Osteocyte (in vitro differentiated cells): ENCODE measurements around the gene PGAP1. TPM values are rescaled to one million over a fixed set of nuclear protein-coding genes. Genes with fewer than 3 reads are reported as not detected.

Source experiments
- total RNA-seq: library from RNA; stranded (reverse); gene quantifications from 2 replicates; pipeline ENCODE4 v1.2.1, GENCODE V29; 2021

Gene PGAP1
- total RNA-seq, 1 donor from 2014 or later, result 22.4 TPM

Other genes with a start within 250 kb of the PGAP1 start
- 34.9 and 37.7 TPM in 2 replicates for gene GTF3C3, start 127.0 kb downstream of the PGAP1 start, total RNA-seq
- 0.27 and 0.29 TPM in 2 replicates for gene C2orf66, start 117.4 kb downstream of the PGAP1 start, total RNA-seq